HEK293T (cell line): ENCODE data around the gene LUC7L2.

ENCODE experiments used
- ARNT ChIP-seq: fragments of 450-650 bp; IDR thresholded peaks from 2 replicates; pipeline ENCODE4 v1.6.1; 2017; ENCODE audit warnings: mild to moderate bottlenecking
- FOXA1 ChIP-seq: fragments of 450-650 bp; IDR thresholded peaks from 2 replicates; pipeline ENCODE4 v1.6.1; 2016; ENCODE audit warnings: mild to moderate bottlenecking
- HDGF ChIP-seq: fragments of 450-650 bp; IDR thresholded peaks from 2 replicates; pipeline ENCODE4 v1.6.1; 2017; ENCODE audit warnings: antibody characterized with exemption, borderline replicate concordance
- PKNOX1 ChIP-seq: fragments of 450-650 bp; IDR thresholded peaks from 2 replicates; pipeline ENCODE4 v1.6.1; 2016
- SP1 ChIP-seq: fragments of 450-650 bp; IDR thresholded peaks from 2 replicates; pipeline ENCODE4 v1.6.1; 2017
- SUZ12 ChIP-seq: fragments of 450-650 bp; IDR thresholded peaks from 2 replicates; pipeline ENCODE4 v1.6.1; 2016; ENCODE audit warnings: mild to moderate bottlenecking

DNA sequence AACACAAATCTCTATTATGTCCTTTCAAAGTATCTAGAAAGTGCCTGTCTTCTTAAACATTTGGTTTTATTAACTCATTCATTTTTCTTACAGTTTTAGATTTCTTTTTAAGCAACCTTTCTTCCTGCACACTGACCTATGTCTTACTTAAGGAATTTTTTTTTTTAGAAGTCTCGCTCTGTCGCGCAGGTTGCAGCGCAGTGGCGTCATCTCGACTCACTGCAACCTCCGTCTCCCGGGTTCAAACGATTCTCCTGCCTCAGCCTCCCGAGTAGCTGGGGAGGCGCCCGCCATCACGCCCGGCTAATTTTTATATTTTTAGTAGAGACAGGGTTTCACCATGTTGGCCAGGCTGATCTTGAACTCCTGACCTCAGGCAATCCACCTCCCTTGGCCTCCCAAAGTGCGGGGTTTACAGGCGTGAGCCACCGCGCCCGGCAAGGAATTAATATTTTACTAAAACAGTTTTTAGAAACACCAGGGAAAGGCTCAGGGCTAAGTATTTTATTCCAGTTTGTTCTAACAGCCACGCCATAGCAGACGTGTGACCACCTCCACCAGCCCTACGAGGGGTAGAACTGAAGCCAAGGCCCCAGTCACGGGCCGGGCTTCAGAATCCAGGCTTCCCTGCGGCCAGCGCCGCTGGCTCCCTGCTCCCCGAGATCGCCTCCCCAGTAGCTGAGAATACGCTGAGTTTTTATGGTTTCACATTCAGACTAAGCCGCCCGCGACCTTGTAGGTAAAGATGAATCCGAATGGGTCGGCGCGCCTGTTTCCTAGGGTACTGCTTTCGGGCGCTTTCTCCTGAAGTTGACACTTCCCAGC, 941 bp upstream of the LUC7L2 start:
- no peak for TF ChIP-seq SP1
- TF ChIP-seq ARNT = no peak
- TF ChIP-seq FOXA1 = no peak
- no peak for TF ChIP-seq SUZ12
- no peak for TF ChIP-seq HDGF
- no peak for TF ChIP-seq PKNOX1
